CD14-positive monocyte (primary cell): ENCODE measurements around the gene DGCR2. TPM values are rescaled to one million over a fixed set of nuclear protein-coding genes. Genes with fewer than 3 reads are reported as not detected.

ENCODE experiments used
- DNase-seq, 3 donors: peaks; one replicate each; pipeline ENCODE4 v3.0.0-alpha.2; 2011 to 2022
- H2AFZ ChIP-seq: 2 replicates; pipeline ENCODE4 v1.6.0; 2012; ENCODE audit warnings: mild to moderate bottlenecking, low read depth, low read length, inconsistent platforms; ENCODE audit not compliant: insufficient read depth, poor library complexity, severe bottlenecking
- H3K27ac ChIP-seq, 2 donors: 1 replicate in 1 of 2; 2 replicates in 1 of 2; pipeline ENCODE4 v1.5.1; 2012 to 2013; ENCODE audit warnings: low read length in 2 of 2, control low read depth in 1 of 2, inconsistent platforms in 1 of 2, low read depth in 1 of 2, mild to moderate bottlenecking in 1 of 2
- H3K27me3 ChIP-seq, 2 donors: one replicate each; pipeline versions ENCODE4 v1.6.0 to v1.6.1; 2011 to 2013; ENCODE audit warnings: low read length in 2 of 2; ENCODE audit not compliant: control insufficient read depth in 2 of 2, insufficient read depth in 2 of 2
- H3K36me3 ChIP-seq, 2 donors: replicated peaks in 1 of 2; 1 replicate in 1 of 2; 2 replicates in 1 of 2; pipeline versions ENCODE4 v1.5.1 to v1.6.1; 2012 to 2013; ENCODE audit warnings: low read length in 2 of 2, control low read depth in 1 of 2, inconsistent platforms in 1 of 2, mild to moderate bottlenecking in 1 of 2; ENCODE audit not compliant: insufficient read depth in 2 of 2, control insufficient read depth in 1 of 2
- H3K4me1 ChIP-seq, 2 donors: 1 replicate in 1 of 2; 2 replicates in 1 of 2; pipeline versions ENCODE4 v1.5.1 to v1.6.1; 2012 to 2013; ENCODE audit warnings: low read length in 2 of 2, control low read depth in 1 of 2, inconsistent platforms in 1 of 2, mild to moderate bottlenecking in 1 of 2, moderate library complexity in 1 of 2; ENCODE audit not compliant: insufficient read depth in 2 of 2, control insufficient read depth in 1 of 2
- H3K4me2 ChIP-seq: replicated peaks from 2 replicates; pipeline ENCODE3; 2012; ENCODE audit warnings: low read length, moderate library complexity, mild to moderate bottlenecking; ENCODE audit not compliant: poor library complexity, severe bottlenecking; ENCODE audit errors: extremely low read depth
- H3K4me3 ChIP-seq, 3 experiments: fragments of 200-600 bp in 1 of 3; sonication (generic) in 1 of 3; replicated peaks in 1 of 3; 1 replicate in 2 of 3; 2 replicates in 1 of 3; pipeline ENCODE4 v1.5.1; 2011 to 2013; ENCODE audit warnings: low read length in 3 of 3, mild to moderate bottlenecking in 3 of 3, control low read depth in 2 of 3, low read depth in 2 of 3, inconsistent platforms in 1 of 3, moderate library complexity in 1 of 3
- H3K79me2 ChIP-seq: 2 replicates; pipeline ENCODE4 v1.6.0; 2012; ENCODE audit warnings: mild to moderate bottlenecking, control low read depth, inconsistent platforms, low read length, moderate library complexity; ENCODE audit not compliant: insufficient read depth
- H3K9ac ChIP-seq: 2 replicates; pipeline ENCODE4 v1.6.0; 2017; ENCODE audit warnings: low read length, mild to moderate bottlenecking; ENCODE audit not compliant: insufficient read depth, poor library complexity, severe bottlenecking
- H3K9me3 ChIP-seq, 2 donors: replicated peaks in 1 of 2; 1 replicate in 1 of 2; 2 replicates in 1 of 2; pipeline versions ENCODE4 v1.5.1 to v1.6.1; 2012 to 2013; ENCODE audit warnings: low read length in 2 of 2, control low read depth in 1 of 2; ENCODE audit not compliant: control insufficient read depth in 1 of 2, insufficient read depth in 1 of 2
- H4K20me1 ChIP-seq: 2 replicates; pipeline ENCODE4 v1.6.0; 2012; ENCODE audit warnings: mild to moderate bottlenecking, low read length, control low read depth, moderate library complexity; ENCODE audit not compliant: insufficient read depth
- H3K27ac Mint-ChIP-seq, 7 donors: one replicate each; pipeline ENCODE4 v1.8.0; 2020; ENCODE audit warnings: mild to moderate bottlenecking in 7 of 7, mixed read lengths in 7 of 7, moderate library complexity in 6 of 7, inconsistent platforms in 2 of 7
- H3K27me3 Mint-ChIP-seq, 3 donors: one replicate each; pipeline ENCODE4 v1.8.0; 2021 to 2022; ENCODE audit warnings: low read depth in 3 of 3, mild to moderate bottlenecking in 3 of 3, mixed read lengths in 3 of 3, moderate library complexity in 3 of 3, inconsistent platforms in 1 of 3
- H3K36me3 Mint-ChIP-seq, 2 donors: one replicate each; pipeline ENCODE4 v1.8.0; 2020; ENCODE audit warnings: mixed read lengths in 2 of 2, inconsistent platforms in 1 of 2, mild to moderate bottlenecking in 1 of 2
- H3K4me1 Mint-ChIP-seq: one replicate; pipeline ENCODE4 v1.8.0; 2020; ENCODE audit warnings: mild to moderate bottlenecking, mixed read lengths
- H3K4me3 Mint-ChIP-seq, 2 donors: one replicate each; pipeline ENCODE4 v1.8.0; 2020; ENCODE audit warnings: mild to moderate bottlenecking in 2 of 2, mixed read lengths in 2 of 2, moderate library complexity in 1 of 2
- H3K9me3 Mint-ChIP-seq, 7 donors: one replicate each; pipeline ENCODE4 v1.8.0; 2020 to 2022; ENCODE audit warnings: mixed read lengths in 7 of 7, mild to moderate bottlenecking in 6 of 7, moderate library complexity in 6 of 7, inconsistent platforms in 2 of 7
- WGBS: methylation state at CpG from one replicate; pipeline ENCODE4 v1.1.5; 2013; ENCODE audit warnings: missing lambda C conversion rate; ENCODE audit not compliant: insufficient coverage; 5-methylcytosine and 5-hydroxymethylcytosine counted together
- intact Hi-C, 2 donors: fragments of 100-400 bp; cut with micrococcal nuclease; formaldehyde crosslinking; loops; one replicate each; pipeline versions ENCODE4 v1.15.0 to v1.15.1; 2023
- polyA plus RNA-seq, 3 donors: library from polyadenylated mRNA; depleted of rRNA in 1 of 3; unstranded in 2 of 3; stranded (reverse) in 1 of 3; fragments of 300-500 nt in 2 of 3; fragments of >200 nt in 1 of 3; fragmentation: Illumina TruSeq in 2 of 3; gene quantifications; 1 replicate in 2 of 3; 2 replicates in 1 of 3; pipeline ENCODE4 v1.2.3, GENCODE V29; 2012 to 2021
- TF ChIP-seq, protein P1 (sequence below): fragments of 200-600 bp; IDR thresholded peaks from one replicate; pipeline ENCODE4 v1.8.0; 2022; ENCODE audit warnings: antibody characterized with exemption, mild to moderate bottlenecking

The DGCR2 gene
- polyA plus RNA-seq, 3 donors: 28.9 to 37.0 (median 36.2) TPM

DNA sequence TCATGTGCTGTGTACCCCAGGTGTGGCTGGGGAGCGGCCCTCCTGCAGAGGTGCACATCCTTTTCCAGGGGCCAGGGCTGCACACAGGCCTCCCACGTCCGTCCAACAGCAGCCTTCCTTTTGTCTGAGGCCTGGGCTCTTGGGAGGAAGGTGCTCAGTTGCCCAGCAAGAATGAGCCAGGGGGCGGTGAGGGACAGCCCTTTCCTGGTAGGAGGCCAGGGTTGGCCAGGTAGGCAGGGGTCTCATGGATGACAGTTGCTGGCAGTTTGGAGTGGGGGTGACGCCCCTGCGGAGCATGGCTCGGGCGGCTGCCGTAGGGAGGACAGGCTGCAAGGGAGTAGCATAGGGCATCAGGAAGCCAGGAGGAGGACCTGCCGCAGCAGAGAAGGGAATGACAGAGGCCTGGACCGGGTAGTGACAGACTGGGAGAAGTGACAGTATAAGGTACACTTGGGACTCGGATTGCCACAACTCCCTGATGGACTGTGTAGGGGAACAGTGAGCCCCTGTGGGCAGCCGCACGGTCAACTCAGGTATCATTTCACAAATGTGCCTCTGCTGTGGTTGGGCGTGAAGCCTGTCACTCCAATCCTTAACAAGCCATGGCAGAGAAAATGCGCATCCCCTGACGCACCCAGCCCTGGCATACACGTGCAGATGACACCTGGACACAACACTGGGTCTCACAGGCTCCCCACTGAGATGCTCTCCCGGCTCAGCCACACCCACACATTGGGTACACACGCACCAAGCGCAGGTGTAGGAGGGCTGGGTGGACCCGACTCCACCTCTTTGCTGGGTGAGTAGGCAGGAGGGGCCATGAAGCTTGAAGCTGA lies 79.7 kb downstream of the DGCR2 start:
- Mint-ChIP-seq H3K27ac (peak overlapping the region in 1 of 7 donors; percentile 76), H3K4me1 (no peaks in the 10 kb centered on the region), H3K27me3 (no peaks in the 10 kb centered on the region), H3K36me3 (peaks cover 94 to 100% of the 10 kb centered on the region in 2 donors), H3K4me3 (no peak overlapping the region), H3K9me3 (no peaks in the 10 kb centered on the region)
- Histone ChIP-seq H3K4me2 (no peak overlapping the region), H4K20me1 (peaks cover 90% of the 10 kb centered on the region), H3K79me2 (no peaks in the 10 kb centered on the region), H3K36me3 (peaks cover 100% of the 10 kb centered on the region in 2 donors), H3K4me3 (no peak overlapping the region), H3K4me1 (no peaks in the 10 kb centered on the region), H3K27me3 (no peaks in the 10 kb centered on the region), H3K27ac (no peak overlapping the region), H3K9ac (no peak overlapping the region), H2AFZ (no peak overlapping the region), H3K9me3 (no peaks in the 10 kb centered on the region)
- intact Hi-C loops: no loop called here
- no peak for DNase-seq
- TF ChIP-seq, protein P1, sequence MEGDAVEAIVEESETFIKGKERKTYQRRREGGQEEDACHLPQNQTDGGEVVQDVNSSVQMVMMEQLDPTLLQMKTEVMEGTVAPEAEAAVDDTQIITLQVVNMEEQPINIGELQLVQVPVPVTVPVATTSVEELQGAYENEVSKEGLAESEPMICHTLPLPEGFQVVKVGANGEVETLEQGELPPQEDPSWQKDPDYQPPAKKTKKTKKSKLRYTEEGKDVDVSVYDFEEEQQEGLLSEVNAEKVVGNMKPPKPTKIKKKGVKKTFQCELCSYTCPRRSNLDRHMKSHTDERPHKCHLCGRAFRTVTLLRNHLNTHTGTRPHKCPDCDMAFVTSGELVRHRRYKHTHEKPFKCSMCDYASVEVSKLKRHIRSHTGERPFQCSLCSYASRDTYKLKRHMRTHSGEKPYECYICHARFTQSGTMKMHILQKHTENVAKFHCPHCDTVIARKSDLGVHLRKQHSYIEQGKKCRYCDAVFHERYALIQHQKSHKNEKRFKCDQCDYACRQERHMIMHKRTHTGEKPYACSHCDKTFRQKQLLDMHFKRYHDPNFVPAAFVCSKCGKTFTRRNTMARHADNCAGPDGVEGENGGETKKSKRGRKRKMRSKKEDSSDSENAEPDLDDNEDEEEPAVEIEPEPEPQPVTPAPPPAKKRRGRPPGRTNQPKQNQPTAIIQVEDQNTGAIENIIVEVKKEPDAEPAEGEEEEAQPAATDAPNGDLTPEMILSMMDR: no peak
- 98% methylated on average over 12 of the region's 22 CpGs for WGBS

DNA sequence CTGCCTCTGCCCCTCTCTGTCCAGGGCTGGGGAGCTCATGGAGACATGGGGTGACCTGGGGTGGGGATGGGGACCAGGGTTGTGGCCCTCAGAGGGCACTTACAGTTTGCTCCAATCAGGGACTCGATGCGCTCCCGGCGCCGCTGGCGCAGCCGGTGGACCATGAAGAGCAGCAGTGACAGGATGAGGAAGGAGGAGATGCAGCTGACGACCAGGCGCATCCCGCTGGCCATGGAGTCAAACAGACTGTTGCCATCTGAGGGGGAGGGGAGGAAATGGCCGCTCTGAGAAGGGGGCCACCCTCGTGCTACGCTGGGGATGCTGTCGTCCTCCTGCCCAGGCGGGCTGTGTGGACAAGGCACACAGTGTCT lies 80.5 kb downstream of the DGCR2 start:
- H3K36me3 ChIP-seq: peaks cover 96 to 100% of the 10 kb centered on the region in 2 donors
- no peak overlapping the region for H3K9ac ChIP-seq
- H3K79me2 ChIP-seq: no peaks in the 10 kb centered on the region
- H2AFZ ChIP-seq: no peak overlapping the region
- H3K4me3 ChIP-seq: no peak overlapping the region
- Mint-ChIP-seq H3K4me3 (no peak overlapping the region), H3K4me1 (no peaks in the 10 kb centered on the region), H3K27me3 (no peaks in the 10 kb centered on the region), H3K27ac (no peak overlapping the region), H3K9me3 (no peaks in the 10 kb centered on the region), H3K36me3 (peaks cover 91 to 98% of the 10 kb centered on the region in 2 donors)
- DNase-seq: no peak
- H3K4me1 ChIP-seq: no peaks in the 10 kb centered on the region
- TF ChIP-seq, protein P1: no peak
- H4K20me1 ChIP-seq: peaks cover 91% of the 10 kb centered on the region
- H3K9me3 ChIP-seq: no peaks in the 10 kb centered on the region
- H3K27me3 ChIP-seq: no peaks in the 10 kb centered on the region
- no peak overlapping the region for H3K27ac ChIP-seq
- 92% methylated on average over 2 of the region's 15 CpGs for WGBS
- no peak overlapping the region for H3K4me2 ChIP-seq
- intact Hi-C loops: no loop called here
